Stimulated activated CD8-positive, alpha-beta memory T cell treated with anti-CD3 and anti-CD28 coated beads, Interleukin-4, amount 100 ng/mL, for 4 hours (primary cell): Measurements from ENCODE around the gene C7orf33.
"Not testable (repeated sequence)": the region's sequence is repeated elsewhere in the genome, so short reads cannot be mapped to it uniquely, and the experiment has no call there.

ENCODE experiments used
- DNase-seq, 2 donors: peaks; one replicate each; pipeline ENCODE4 v3.0.0-alpha.2; 2020; ENCODE audit warnings: low read depth in 2 of 2, low spot score in 1 of 2

Gene C7orf33

DNA sequence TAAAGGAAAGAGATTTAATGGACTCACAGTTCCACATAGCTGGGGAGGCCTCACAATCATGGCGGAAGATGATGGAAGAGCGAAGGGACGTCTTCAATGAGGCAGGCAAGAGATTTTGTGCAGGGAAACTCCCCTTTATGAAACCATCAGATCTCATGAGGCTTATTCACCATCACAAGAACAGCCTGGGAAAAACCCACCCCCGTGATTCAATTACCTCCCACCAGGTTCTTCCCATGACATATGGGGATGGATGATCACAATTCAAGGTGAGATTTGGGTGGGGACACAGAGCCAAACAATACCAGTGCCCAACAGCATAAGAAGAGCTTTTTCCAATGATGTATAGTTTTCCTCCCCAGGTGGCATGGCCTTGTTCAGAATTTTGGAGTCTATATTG lies 11.2 kb upstream of the C7orf33 start:
- no peak for DNase-seq

DNA sequence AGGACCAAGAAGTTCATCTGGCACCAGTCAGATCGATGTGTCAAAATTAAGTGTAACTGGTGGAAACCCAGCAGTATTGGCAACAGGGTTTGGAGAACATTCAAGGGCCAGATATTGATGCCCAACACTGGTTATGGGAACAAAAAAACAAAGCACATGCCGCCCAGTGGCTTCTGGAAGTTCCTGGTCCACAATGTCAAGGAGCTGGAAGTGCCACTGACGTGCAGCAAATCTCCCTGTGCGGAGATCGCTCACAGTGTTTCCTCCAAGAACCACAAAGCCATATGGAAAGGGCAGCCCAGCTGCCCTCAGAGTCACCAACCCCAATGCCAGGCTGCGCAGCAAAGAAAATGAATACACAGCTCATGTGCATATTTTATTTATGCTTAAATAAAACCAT lies 10.1 kb upstream of the C7orf33 start:
- DNase-seq: no peak

DNA sequence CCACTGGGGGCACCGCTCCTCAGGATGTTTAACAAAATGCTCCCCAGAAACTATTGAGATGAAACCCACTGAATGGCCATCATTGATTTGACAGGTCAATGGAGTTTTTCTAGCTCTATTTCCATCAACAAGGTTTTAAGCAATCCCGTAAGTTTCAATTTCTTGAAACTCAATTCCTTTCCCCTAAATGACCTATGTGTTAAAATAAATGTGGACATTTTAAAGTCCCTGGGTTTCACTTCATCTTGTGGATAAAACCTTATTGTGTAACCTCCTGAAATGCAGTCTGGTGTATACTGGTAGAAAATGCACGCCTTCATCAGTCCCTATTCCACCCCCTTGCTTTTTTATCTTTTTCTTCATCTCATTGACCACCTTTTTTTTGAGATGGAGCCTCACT lies 8.9 kb upstream of the C7orf33 start:
- DNase-seq: no peak

DNA sequence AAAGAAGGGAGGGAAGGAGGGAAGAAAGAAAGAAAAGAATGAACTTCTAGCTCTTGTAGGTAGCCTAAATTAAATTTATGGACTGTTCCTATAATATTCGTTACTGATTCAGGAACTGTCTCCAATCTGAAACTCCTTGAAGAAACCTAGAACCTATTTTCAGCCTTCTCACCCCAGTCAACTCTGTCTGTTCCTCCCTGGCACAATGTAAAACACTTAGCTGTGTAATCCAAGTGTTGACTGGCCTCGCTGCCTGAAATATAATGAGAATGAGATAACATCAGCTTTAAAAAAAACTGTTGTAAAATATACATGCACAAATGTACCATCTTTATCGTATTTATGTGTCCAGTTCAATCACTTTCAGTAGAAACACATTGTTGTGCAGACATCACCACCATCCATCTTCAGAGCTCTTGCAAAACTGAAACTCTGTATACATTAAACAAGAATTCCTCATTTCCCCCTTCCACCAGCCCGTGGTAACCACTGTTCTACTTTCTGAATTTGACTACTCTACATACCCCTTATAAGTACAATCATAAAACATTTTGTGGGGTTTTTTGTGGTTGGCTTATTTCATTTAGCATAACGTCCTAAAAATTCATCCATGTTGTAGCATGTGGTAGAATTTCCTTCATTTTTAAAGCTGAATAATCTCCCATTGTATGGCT lies 6.3 kb upstream of the C7orf33 start:
- no peak for DNase-seq

DNA sequence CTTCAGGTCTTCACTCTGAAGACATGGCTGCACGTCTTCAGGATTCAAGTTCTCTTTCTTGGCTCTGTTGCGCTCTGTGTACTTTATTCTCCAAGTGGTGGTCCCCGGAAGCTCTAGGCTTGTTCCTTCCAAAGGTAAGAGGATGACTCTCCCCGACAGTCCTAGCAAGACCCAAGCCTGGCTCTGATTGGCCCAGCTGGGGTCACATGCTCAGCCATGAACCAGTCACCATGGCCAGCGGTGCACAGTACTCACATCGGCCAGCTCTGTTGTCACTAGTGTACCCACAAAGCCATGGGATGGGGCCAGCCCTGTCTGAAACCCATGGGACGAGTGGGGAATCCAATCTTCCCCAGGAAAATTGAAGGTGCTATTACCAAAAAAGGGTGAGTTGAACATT lies 5.2 kb upstream of the C7orf33 start:
- no peak for DNase-seq

DNA sequence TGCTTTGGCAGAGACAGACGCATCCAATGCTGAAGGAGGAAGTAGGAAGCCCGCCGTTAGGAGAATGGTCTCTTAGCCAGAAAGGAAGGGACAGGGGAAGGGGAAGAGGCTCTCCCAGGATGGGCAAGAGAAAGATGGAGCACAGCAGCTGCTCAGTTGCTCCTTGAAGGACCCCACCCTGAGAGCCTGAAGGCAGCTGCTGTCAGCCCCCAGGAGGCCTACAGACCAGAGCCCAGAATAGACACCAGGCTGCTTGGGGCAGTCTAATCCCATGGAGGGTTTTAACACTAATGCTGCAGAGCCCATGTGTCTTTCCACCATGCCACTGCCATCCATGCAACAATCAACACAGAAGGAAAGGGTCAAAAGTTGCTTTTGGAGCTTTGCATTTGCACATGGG lies 3.5 kb upstream of the C7orf33 start:
- no peak for DNase-seq

DNA sequence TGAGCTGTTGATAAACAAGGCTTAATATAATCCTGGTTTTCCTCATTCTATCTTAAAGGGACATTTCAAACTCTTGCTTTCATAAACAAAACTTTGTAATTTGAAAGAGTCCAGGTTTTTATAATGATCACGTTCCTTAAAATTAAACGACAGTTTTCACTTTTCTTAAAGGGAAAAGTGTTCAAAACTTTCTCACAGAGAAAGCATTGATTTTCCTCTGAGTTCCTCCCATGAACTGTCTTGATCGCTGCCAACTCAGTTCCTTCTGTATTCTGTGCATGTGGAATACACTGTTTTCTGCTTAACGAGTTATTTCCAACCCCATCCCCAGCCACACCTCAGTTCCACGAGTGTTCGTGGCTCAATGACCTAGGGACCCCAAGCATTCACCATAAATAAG lies 2.4 kb upstream of the C7orf33 start:
- no peak for DNase-seq

DNA sequence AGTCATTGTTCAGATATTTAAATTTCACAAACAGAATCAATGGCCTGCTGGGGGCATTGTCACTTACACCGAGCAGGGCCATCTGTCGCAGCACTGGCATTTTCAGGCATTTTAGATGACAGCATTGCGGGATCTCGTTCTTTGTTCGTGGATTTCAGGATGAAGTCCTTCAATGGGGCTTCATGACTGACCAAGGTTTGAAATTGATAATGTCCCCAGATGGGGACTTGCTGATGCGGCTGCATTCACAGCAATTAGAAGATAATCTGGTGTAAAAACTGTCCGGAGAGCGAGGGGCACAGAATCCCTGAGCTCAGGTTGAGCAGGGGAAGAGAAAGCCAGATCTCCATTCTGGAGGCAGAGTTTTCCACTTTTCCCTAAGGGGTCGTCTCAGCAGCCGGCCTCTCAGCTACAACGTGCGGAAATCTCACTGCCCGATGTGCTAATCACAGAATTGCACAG lies 1.9 kb upstream of the C7orf33 start:
- no peak for DNase-seq

DNA sequence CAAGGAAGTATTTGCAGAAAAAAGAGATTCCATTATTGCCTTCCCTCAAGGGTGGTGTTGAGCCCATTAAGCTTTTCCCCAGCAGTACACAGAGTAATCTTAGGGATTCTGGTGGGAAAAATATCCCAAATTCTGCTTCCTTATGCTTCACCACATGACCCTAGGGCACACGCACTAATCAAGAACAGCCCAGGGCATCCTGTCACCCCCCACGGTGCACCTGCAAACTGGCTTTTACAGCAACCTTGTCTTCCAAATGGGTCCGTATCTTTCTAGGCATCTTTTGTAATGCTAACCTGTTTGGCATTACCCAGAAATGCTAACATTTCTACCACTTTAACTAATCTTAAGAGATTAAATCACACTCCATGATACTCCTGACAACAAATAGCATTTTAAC lies 926 bp upstream of the C7orf33 start:
- no peak for DNase-seq

DNA sequence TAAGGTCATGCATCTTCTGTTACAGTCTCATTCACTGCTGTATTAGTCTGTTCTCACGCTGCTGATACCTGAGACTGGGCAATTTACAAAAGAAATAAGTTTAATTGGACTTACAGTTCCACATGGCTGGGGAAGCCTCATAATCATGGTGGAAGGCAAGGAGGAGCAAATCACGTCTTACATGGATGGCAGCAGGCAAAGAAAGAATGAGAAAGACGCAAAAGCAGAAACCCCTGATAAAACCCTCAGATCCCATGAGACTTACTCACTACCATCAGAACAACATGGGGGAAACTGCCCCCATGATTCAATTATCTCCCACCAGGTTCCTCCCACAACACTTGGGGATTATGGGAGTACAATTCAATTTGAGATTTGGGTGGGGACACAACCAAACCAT lies 5.8 kb downstream of the C7orf33 start:
- not testable (repeated sequence) for DNase-seq

DNA sequence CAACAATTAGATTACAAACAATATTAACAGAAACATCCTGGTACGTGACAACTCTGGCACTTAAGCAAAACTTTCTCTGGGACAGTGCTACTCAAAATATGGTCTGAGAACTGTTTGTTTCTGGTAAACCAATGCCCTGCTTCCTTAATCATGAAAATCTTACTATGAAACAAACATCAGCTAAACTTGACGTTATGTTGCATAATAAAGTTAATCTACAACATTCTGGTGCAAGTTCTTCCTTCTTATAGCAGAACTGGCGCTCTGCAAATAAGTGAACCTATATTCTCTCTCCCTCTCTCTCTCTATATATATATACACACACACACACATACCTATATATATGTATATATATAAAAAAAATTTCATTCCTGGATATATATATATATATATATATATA lies 7.8 kb downstream of the C7orf33 start:
- DNase-seq: no peak

DNA sequence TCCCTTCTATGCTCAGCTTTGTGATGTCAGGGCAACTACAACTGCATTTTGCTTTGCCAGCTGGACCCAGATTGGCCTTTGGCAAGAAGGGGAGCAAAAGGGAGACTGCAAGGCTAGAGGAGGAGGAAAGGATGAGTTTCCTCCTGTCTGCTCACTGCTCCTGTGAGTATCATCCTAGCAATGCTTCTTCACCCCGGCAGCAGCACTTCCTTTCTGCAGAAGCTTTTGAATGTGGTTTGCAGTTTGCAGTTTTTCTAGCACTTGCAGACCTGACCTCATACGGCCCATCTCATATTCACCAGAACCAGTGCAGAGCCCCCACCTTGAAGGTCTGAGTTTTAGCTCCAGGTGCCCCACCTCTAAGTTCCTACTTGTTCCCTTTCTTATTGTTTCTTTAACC lies 14.8 kb downstream of the C7orf33 start:
- DNase-seq: no peak

DNA sequence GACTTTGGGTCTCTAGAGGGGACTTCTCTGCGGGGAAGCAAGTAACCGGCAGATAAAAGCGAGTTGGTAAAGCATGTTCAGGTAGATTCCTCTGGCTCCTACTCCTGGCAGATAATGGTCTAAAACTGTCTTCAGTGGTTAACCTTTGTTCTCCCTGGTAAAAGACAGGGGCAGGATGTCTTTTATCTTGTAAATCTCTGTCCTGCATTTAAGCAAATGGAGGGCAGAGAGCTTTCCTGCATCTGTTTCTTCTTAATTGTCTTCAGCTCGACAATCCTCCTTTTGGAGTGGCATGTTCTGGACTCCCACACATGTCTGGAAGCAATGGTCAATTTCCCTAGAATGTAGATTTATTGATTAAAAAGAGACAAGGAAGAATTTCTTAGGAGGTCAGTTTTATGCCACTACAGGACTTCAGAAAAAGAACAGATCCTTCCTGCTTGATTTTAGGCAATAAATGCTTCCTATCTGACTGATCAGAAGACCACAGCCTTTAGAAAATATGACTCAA lies 16.6 kb downstream of the C7orf33 start:
- no peak for DNase-seq

DNA sequence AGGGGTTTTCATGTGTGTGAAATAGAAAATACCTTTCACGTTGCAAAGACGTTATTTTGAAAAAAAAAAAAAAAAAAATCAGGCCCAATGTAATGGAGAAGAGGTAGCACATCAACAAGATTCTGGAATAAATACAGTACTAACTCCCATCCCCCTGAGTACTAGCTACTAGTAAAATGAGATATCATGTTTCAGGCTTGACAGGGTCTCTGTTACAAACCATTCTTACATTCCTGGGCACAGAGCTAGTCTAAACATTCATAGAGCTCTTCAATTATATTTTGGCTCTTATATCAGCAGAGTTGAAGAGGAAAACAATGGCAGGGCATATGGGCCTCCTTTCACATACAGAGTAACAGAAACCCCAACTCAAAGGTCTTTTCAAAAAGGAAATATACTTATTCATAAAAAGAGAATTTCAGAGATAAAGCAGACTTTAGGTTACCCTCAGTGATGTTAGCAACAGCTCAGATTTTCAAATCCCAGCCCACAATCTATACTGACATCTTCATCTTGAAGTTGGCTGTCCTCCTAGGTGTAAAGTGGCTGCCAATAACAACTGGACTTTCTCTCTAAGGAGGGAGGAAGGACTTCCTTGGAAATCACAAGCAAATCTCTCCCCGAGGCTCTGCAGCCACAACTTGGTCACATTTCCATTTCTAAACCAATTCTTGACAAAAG lies 18.6 kb downstream of the C7orf33 start:
- DNase-seq: no peak

DNA sequence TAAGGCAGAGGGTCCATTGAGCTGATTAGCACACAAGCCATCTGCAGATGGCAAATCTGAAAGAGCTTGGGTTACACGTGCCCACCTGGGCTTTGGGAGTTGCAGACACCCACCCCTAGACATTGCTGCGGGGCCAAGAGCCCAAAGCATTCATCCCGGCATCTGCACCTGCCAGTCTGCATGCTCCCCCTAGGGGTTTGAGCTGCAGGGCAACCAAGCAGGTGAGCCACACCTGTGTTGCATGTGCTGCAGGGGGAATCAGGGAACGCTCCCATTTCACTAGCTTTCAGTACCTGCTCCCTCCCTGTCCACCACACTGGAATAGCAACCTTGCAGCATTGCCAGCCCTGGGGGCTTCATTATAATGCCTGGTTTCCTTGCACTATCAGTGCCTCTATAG lies 21.1 kb downstream of the C7orf33 start:
- DNase-seq: no peak

DNA sequence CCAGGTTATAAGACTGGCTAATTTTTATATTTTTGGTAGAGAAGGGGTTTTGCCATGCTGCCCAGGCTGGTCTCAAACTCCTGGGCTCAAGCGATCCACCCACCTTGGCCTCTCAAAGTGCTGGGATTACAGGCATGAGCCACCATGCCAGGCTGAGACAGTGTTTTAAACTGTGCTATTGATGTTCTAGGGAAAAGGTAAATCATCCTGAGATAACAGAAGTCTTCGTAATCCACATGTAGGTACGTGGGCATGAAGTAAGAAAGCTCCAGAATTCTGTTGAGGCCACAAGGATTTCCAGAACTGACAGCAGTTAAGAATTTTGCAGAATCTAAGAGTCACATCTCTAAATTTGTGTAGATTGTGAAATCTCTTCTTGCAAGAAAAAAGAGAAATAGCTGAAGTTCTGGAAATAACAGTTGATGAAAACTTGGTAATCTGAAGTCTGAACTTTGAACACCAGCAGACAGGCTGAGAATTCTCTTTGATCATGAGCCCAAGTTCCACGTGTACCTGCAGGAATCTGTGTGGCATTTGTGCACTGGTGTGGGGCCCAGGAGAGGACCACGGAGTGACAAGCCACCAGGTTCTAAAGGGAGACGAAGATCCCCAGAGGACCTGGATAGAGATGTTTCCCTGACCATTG lies 24.6 kb downstream of the C7orf33 start:
- DNase-seq: no peak

DNA sequence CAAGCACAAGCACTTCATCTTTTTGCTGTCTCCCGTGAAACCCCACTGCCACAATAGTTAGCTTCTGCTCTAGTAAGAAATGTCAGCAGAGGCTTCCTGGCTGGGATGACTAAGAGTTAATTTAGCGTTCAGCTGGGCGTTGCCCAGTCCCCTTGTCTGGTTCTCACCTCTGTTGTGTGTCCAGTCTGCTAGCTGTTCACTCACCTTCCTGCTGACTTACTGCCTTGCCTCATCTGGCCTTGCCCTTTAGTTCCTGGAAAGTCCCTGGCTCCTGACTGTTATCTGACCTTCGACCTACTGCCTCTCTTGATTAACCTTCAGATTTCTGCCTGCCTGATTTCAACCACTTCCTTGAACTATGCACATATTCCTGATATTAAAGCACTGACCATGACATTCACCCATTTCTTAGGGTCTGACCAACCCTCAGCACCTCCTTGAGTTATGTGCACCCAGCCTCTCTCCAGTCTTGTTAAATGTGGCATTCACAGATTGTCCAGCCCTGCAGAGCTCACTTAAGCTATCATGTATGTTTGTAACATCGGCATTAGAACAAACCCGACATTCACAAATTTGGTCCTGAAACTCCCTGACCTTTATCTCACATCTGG lies 30.3 kb downstream of the C7orf33 start:
- DNase-seq: no peak

DNA sequence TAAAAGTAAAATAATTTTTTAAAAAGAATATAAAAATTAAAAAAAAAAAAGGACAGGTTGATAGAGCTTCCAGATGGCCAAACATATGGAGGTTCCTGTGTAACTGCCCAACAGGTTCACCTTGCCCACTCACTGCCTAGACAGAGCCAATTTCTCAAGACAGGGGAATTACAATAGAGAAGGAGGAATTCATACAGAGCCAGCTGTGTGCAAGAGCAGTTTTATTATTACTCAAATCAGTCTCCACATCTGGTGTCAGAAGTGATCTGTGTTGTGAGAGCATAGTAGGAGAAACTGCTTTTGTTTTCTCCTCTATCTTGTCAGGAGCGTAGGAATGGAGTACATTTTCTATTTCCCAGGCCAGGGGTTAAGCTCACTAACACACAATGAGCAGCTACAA lies 31.0 kb downstream of the C7orf33 start:
- DNase-seq: no peak

DNA sequence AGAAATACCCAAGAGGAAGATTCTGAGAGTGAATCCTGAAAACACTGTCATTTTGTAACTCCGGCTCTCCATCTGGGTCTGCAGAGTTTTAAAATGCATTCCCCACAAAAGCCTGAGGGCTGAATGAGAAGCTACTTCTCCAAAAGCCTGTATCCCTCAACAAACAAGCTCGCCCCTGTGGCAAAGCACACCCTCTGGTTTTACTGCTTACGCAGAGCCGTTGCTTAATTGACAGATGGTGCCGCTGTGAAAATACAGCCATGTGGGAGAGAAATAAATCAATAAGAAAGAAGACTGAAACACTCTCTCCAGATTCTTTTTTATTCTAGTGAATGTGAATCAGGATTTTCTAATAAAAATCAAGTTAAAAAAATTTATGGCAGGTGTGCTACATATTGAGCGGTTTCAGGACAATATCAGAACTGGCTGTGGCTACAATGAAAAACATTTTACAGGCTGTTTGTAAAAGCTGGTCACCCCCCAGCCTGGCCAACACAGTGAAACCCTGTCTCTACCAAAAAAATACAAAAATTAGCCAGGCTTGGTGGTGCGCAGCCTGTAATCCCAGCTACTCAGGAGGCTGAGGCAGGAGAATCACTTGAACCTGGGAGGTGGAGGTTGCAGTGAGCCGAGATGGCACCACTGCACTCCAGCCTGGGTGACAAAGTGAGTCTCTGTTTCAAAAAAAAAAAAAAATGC lies 32.5 kb downstream of the C7orf33 start:
- DNase-seq: no peak

DNA sequence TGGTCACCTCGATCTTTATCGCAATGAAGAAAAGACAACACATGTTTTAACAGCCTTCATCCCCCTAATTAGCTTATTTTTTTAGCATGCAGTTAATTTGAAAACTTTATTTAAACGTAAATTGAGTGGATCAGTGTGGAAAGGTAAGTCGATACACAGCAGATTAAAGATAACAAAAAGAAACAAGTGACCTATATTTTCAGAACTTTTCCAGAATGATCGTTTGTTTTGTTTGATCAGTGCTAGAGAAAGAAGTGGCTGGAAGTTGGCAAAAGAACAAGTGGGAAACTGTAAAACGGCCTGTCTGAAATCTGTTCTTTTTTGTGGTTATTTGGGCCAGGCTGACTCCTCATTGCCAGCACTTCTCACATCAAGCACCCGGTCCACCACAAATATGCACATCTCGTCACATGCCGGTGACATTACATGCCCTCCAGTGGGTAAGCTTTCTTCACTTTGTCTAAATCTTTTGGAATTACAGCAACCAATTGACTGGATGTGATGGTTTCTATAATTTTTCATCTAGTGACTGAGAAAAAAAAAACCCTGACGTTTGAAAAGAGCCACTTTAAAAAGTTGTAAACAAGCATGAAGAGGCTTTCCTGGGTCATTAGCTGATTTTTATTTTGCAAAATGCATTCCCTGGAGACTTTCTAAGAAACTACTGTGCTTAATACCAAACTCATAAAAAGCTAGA lies 33.2 kb downstream of the C7orf33 start:
- DNase-seq: no peak

DNA sequence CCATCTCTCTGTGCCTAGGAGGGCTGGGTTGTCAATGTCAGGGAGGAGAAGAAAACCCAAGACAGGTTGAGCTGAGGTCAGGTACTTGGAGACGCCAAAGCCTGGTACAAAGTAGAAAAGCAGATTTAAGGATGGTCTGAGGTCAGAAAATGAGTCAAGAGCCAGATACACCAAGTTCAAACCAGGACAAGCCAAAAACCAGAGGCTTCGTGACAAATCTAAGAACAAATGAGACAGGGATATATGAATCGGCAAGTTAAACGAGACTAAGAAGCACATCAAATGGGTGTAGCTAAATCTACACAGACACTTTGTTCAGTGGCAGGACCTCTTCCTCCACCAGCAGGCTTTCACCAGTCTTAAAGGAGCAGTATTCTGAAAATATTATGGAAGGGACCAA lies 34.2 kb downstream of the C7orf33 start:
- DNase-seq: no peak
